ENCODE measurements around the gene FLACC1. TPM values are rescaled to one million over a fixed set of nuclear protein-coding genes. Genes with fewer than 3 reads are reported as not detected.
"Not testable (repeated sequence)": the region's sequence is repeated elsewhere in the genome, so short reads cannot be mapped to it uniquely, and the experiment has no call there.

Gene FLACC1
- total RNA-seq, 2 donors from 2014 or later: 0.79 to 0.91 TPM

- H3K4me3 Mint-ChIP-seq: no peak overlapping the region
- no peaks in the 10 kb centered on the region for H3K27me3 Mint-ChIP-seq (ENCODE audit: insufficient read depth)
- Histone ChIP-seq H3K36me3 (ENCODE audit: control insufficient read depth, insufficient read depth, low read length) (no peaks in the 10 kb centered on the region), H3K4me3 (ENCODE audit: low read length) (no peak overlapping the region), H3K9me3 (ENCODE audit: control insufficient read depth, low read length) (no peaks in the 10 kb centered on the region), H3K27ac (ENCODE audit: low read depth, low read length) (no peak overlapping the region), H3K9ac (ENCODE audit: extremely low read depth, low read length, poor library complexity, severe bottlenecking) (no peak overlapping the region), H3K4me1 (ENCODE audit: control insufficient read depth, insufficient read depth, low read length) (no peaks in the 10 kb centered on the region), H3K27me3 (ENCODE audit: control insufficient read depth, insufficient read depth, low read length, poor library complexity, severe bottlenecking) (no peaks in the 10 kb centered on the region)
- DNase-seq: no peak
- no peaks in the 10 kb centered on the region for H3K4me1 Mint-ChIP-seq
- H3K27ac Mint-ChIP-seq: no peak overlapping the region
- H3K9me3 Mint-ChIP-seq: peaks cover 14% of the 10 kb centered on the region
- TF ChIP-seq, protein P1, sequence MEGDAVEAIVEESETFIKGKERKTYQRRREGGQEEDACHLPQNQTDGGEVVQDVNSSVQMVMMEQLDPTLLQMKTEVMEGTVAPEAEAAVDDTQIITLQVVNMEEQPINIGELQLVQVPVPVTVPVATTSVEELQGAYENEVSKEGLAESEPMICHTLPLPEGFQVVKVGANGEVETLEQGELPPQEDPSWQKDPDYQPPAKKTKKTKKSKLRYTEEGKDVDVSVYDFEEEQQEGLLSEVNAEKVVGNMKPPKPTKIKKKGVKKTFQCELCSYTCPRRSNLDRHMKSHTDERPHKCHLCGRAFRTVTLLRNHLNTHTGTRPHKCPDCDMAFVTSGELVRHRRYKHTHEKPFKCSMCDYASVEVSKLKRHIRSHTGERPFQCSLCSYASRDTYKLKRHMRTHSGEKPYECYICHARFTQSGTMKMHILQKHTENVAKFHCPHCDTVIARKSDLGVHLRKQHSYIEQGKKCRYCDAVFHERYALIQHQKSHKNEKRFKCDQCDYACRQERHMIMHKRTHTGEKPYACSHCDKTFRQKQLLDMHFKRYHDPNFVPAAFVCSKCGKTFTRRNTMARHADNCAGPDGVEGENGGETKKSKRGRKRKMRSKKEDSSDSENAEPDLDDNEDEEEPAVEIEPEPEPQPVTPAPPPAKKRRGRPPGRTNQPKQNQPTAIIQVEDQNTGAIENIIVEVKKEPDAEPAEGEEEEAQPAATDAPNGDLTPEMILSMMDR (conservative IDR thresholded peaks at IDR 0.05): no peak
- WGBS, 2 experiments (ENCODE audit: insufficient coverage in 1 of 2, insufficient read length in 1 of 2): 80 to 84% methylated on average over 1 of the region's 4 CpGs
- H3K36me3 Mint-ChIP-seq (ENCODE audit: low read depth): peaks cover 5% of the 10 kb centered on the region
Observed at GRCh38 chr2:201246280-201246679, 110.9 kb downstream of the FLACC1 start.

- Histone ChIP-seq H3K27ac (ENCODE audit: low read depth, low read length) (no peak overlapping the region), H3K4me3 (ENCODE audit: low read length) (no peak overlapping the region), H3K4me1 (ENCODE audit: control insufficient read depth, insufficient read depth, low read length) (no peaks in the 10 kb centered on the region), H3K36me3 (ENCODE audit: control insufficient read depth, insufficient read depth, low read length) (no peaks in the 10 kb centered on the region), H3K27me3 (ENCODE audit: control insufficient read depth, insufficient read depth, low read length, poor library complexity, severe bottlenecking) (no peaks in the 10 kb centered on the region), H3K9me3 (ENCODE audit: control insufficient read depth, low read length) (peaks cover 1% of the 10 kb centered on the region), H3K9ac (ENCODE audit: extremely low read depth, low read length, poor library complexity, severe bottlenecking) (no peak overlapping the region)
- no peak for DNase-seq
- H3K27me3 Mint-ChIP-seq (ENCODE audit: insufficient read depth): no peaks in the 10 kb centered on the region
- no peaks in the 10 kb centered on the region for H3K4me1 Mint-ChIP-seq
- H3K36me3 Mint-ChIP-seq (ENCODE audit: low read depth): peaks cover 12% of the 10 kb centered on the region
- 86 to 88% methylated on average over 4 to 5 of the region's 5 CpGs for WGBS, 2 experiments (ENCODE audit: insufficient coverage in 1 of 2, insufficient read length in 1 of 2)
- TF ChIP-seq, protein P1 (conservative IDR thresholded peaks at IDR 0.05): no peak
- no peak overlapping the region for H3K4me3 Mint-ChIP-seq
- H3K27ac Mint-ChIP-seq: no peak overlapping the region
- peaks cover 15% of the 10 kb centered on the region for H3K9me3 Mint-ChIP-seq
Observed at GRCh38 chr2:201244829-201245228, 112.3 kb downstream of the FLACC1 start.

- Mint-ChIP-seq H3K27ac (no peak overlapping the region), H3K4me1 (no peaks in the 10 kb centered on the region), H3K36me3 (ENCODE audit: low read depth) (peaks cover 20% of the 10 kb centered on the region), H3K4me3 (no peak overlapping the region), H3K9me3 (peaks cover 15% of the 10 kb centered on the region), H3K27me3 (ENCODE audit: insufficient read depth) (no peaks in the 10 kb centered on the region)
- Histone ChIP-seq H3K27me3 (ENCODE audit: control insufficient read depth, insufficient read depth, low read length, poor library complexity, severe bottlenecking) (no peaks in the 10 kb centered on the region), H3K4me1 (ENCODE audit: control insufficient read depth, insufficient read depth, low read length) (no peaks in the 10 kb centered on the region), H3K9ac (ENCODE audit: extremely low read depth, low read length, poor library complexity, severe bottlenecking) (no peak overlapping the region), H3K36me3 (ENCODE audit: control insufficient read depth, insufficient read depth, low read length) (no peaks in the 10 kb centered on the region), H3K9me3 (ENCODE audit: control insufficient read depth, low read length) (peaks cover 5% of the 10 kb centered on the region), H3K4me3 (ENCODE audit: low read length) (no peak overlapping the region), H3K27ac (ENCODE audit: low read depth, low read length) (no peak overlapping the region)
- DNase-seq: no peak
- TF ChIP-seq, protein P1 (conservative IDR thresholded peaks at IDR 0.05): no peak
Observed at GRCh38 chr2:201242571-201243277, 114.4 kb downstream of the FLACC1 start.

- not testable (repeated sequence) for H3K27ac Mint-ChIP-seq; H3K9ac ChIP-seq (ENCODE audit: extremely low read depth, low read length, poor library complexity, severe bottlenecking); H3K27me3 ChIP-seq (ENCODE audit: control insufficient read depth, insufficient read depth, low read length, poor library complexity, severe bottlenecking); H3K9me3 ChIP-seq (ENCODE audit: control insufficient read depth, low read length); H3K4me3 ChIP-seq (ENCODE audit: low read length); H3K27me3 Mint-ChIP-seq (ENCODE audit: insufficient read depth); H3K4me3 Mint-ChIP-seq; DNase-seq; H3K4me1 Mint-ChIP-seq; H3K4me1 ChIP-seq (ENCODE audit: control insufficient read depth, insufficient read depth, low read length); H3K27ac ChIP-seq (ENCODE audit: low read depth, low read length); H3K36me3 ChIP-seq (ENCODE audit: control insufficient read depth, insufficient read depth, low read length)
- 94 to 97% methylated on average over 5 to 19 of the region's 21 CpGs for WGBS, 2 experiments (ENCODE audit: insufficient coverage in 1 of 2, insufficient read length in 1 of 2)
- peaks cover 20% of the 10 kb centered on the region for H3K36me3 Mint-ChIP-seq (ENCODE audit: low read depth)
- peaks cover 15% of the 10 kb centered on the region for H3K9me3 Mint-ChIP-seq
Observed at GRCh38 chr2:201239167-201239935, 117.8 kb downstream of the FLACC1 start.

Data from endodermal cell (in vitro differentiated cells).